ENCODE data around the gene PHF21B. TPM values are rescaled to one million over a fixed set of nuclear protein-coding genes. Genes with fewer than 3 reads are reported as not detected.

PHF21B gene
- total and polyA plus RNA-seq, 2 of the 8 experiments (the other 6 are each of a cell fraction or from before 2014, with no cell fraction given): 19.3 to 68.1 TPM

- no peak for TF ChIP-seq CHD7 (IDR thresholded peaks at IDR 0.05; ENCODE audit: insufficient replicate concordance, low read length)
- no peak for TF ChIP-seq TBP (IDR thresholded peaks at IDR 0.05; ENCODE audit: low read depth, low read length)
- TF ChIP-seq CHD2 (IDR thresholded peaks at IDR 0.05; ENCODE audit: low read length): no peak
- TF ChIP-seq BCL11A (IDR thresholded peaks at IDR 0.05; ENCODE audit: low read depth in 2 of 2, low read length in 2 of 2): no peak
- no peak for TF ChIP-seq CHD1 (IDR thresholded peaks at IDR 0.05; ENCODE audit: low read depth, low read length)
- no peak for TF ChIP-seq TAF7 (optimal IDR thresholded peaks at IDR 0.05; ENCODE audit: borderline replicate concordance, low read depth, low read length)
- no peak for TF ChIP-seq CTBP2 (IDR thresholded peaks at IDR 0.05; ENCODE audit: borderline replicate concordance, insufficient read depth, insufficient read length, low read length)
- TF ChIP-seq HDAC2 (IDR thresholded peaks at IDR 0.05; ENCODE audit: borderline replicate concordance in 1 of 2, low read depth in 2 of 2, low read length in 2 of 2): no peak
Observed at GRCh38 chr22:45053571-45053970, 43.8 kb upstream of the PHF21B start (continued).

All from H1 (cell line).